Transverse colon (tissue), 4 donors: ENCODE results near the gene XPC. TPM values are rescaled to one million over a fixed set of nuclear protein-coding genes. Genes with fewer than 3 reads are reported as not detected.

Source experiments
- DNase-seq: peaks from one replicate; pipeline ENCODE4 v3.0.0-alpha.2; 2019
- H3K27ac ChIP-seq, 4 donors: fragments of 200-600 bp; sonication (generic); 2 replicates each; pipeline ENCODE4 v1.5.1; 2016 to 2018; ENCODE audit warnings: inconsistent platforms in 4 of 4
- H3K27me3 ChIP-seq: fragments of 200-600 bp; sonication (generic); 2 replicates; pipeline ENCODE4 v1.5.1; 2017; ENCODE audit warnings: inconsistent platforms
- H3K36me3 ChIP-seq, 4 donors: fragments of 200-600 bp; sonication (generic); 2 replicates each; pipeline ENCODE4 v1.5.1; 2017 to 2019; ENCODE audit warnings: inconsistent platforms in 4 of 4
- H3K4me1 ChIP-seq, 4 donors: fragments of 200-600 bp; sonication (generic); 2 replicates each; pipeline ENCODE4 v1.5.1; 2017 to 2020; ENCODE audit warnings: inconsistent platforms in 4 of 4
- H3K4me3 ChIP-seq, 4 donors: fragments of 200-600 bp; sonication (generic); 1 replicate in 1 of 4; 2 replicates in 3 of 4; pipeline versions ENCODE4 v1.5.1 to v1.6.1; 2017 to 2019; ENCODE audit warnings: inconsistent platforms in 4 of 4
- H3K9me3 ChIP-seq, 2 donors: fragments of 200-600 bp; sonication (generic); 2 replicates each; pipeline ENCODE4 v1.5.1; 2017 to 2019; ENCODE audit warnings: inconsistent platforms in 2 of 2
- EP300 ChIP-seq: sonication (generic); formaldehyde crosslinking; IDR thresholded peaks from one replicate; pipeline ENCODE4 v1.6.1; 2017; ENCODE audit warnings: antibody characterized with exemption, low read depth
- POLR2A ChIP-seq: fragments of 450-650 bp; IDR thresholded peaks from one replicate; pipeline ENCODE4 v1.6.1; 2016; ENCODE audit warnings: antibody characterized with exemption, mild to moderate bottlenecking, moderate library complexity
- POLR2AphosphoS5 ChIP-seq, 3 donors: sonication (generic); formaldehyde crosslinking; IDR thresholded peaks; one replicate each; pipeline ENCODE4 v1.6.1; 2016; ENCODE audit warnings: antibody characterized with exemption in 3 of 3
- WGBS, 2 donors: methylation state at CpG; one replicate each; pipeline ENCODE4 v1.1.5; 2018; ENCODE audit warnings: low coverage in 1 of 2; 5-methylcytosine and 5-hydroxymethylcytosine counted together
- in situ Hi-C, 4 donors: fragments of 200-750 bp; cut with MboI; loops; one replicate each; pipeline versions ENCODE4 v1.15.0 to v1.15.1; 2017; ENCODE audit warnings: low sequenced_read_pairs in 3 of 4, low pct_ligation_motif_present in 1 of 4, low pct_unique_long_range_greater_than_20kb in 1 of 4
- intact Hi-C: fragments of 100-400 bp; cut with DNase I; formaldehyde crosslinking; loops from one replicate; pipeline ENCODE4 v1.15.1; 2023; ENCODE audit warnings: low total_unique reads
- total RNA-seq, 4 donors: library from RNA; depleted of rRNA; stranded (reverse); fragments of >200 nt; gene quantifications; one replicate each; pipeline ENCODE4 v1.1.0, GENCODE V29; 2016
- TF ChIP-seq, protein P1 (sequence below), 5 experiments: fragments of 200-600 bp in 3 of 5; fragments of 450-650 bp in 2 of 5; sonication (generic) in 3 of 5; IDR thresholded peaks; 1 replicate in 2 of 5; 2 replicates in 3 of 5; pipeline ENCODE4 v1.5.1; 2016 to 2017; ENCODE audit warnings: antibody characterized with exemption in 5 of 5, inconsistent platforms in 3 of 5, mild to moderate bottlenecking in 2 of 5, moderate library complexity in 1 of 5

The XPC gene
- total RNA-seq, 4 donors from 2014 or later: 30.7 to 287 (median 46.6) TPM

DNA sequence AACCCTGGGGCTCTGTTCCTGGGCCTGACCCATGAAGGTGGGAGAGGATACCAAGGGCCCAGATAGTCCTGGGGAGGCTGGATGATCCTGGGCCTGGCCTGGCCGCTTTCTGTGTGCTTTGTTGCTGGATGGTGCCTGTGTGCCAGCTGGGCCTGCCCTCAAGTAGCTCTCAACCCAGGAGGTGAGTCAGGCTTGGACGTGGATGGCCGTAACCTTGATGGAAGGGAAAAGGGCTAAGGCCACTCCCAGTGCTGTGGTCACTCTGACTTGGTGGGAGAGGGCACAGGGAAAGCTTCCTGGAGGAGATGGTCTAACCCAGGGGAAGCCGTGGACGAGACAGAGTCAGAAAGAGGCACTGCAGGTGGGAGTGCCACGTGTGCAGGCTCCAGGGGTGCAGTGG lies 44.1 kb downstream of the XPC start:
- WGBS, 2 donors: 98% methylated on average over 6 of the region's 6 CpGs; no CpG with 5 or more reads in 1 of the 2 donors
- TF ChIP-seq POLR2AphosphoS5 (IDR thresholded peaks at IDR 0.05) (no peak), EP300 (no peak)
- TF ChIP-seq, protein P1, sequence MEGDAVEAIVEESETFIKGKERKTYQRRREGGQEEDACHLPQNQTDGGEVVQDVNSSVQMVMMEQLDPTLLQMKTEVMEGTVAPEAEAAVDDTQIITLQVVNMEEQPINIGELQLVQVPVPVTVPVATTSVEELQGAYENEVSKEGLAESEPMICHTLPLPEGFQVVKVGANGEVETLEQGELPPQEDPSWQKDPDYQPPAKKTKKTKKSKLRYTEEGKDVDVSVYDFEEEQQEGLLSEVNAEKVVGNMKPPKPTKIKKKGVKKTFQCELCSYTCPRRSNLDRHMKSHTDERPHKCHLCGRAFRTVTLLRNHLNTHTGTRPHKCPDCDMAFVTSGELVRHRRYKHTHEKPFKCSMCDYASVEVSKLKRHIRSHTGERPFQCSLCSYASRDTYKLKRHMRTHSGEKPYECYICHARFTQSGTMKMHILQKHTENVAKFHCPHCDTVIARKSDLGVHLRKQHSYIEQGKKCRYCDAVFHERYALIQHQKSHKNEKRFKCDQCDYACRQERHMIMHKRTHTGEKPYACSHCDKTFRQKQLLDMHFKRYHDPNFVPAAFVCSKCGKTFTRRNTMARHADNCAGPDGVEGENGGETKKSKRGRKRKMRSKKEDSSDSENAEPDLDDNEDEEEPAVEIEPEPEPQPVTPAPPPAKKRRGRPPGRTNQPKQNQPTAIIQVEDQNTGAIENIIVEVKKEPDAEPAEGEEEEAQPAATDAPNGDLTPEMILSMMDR (IDR thresholded peaks at IDR 0.05): no peak
- H3K27ac ChIP-seq: no peak overlapping the region
- intact Hi-C loops: no loop called here
- H3K9me3 ChIP-seq: no peaks in the 10 kb centered on the region
- no peaks in the 10 kb centered on the region for H3K27me3 ChIP-seq
- peaks cover 0 to 62% (median 23%) of the 10 kb centered on the region in 4 donors for H3K36me3 ChIP-seq
- in situ Hi-C loops: no loop called here
- no peak for DNase-seq
- peaks cover 0 to 19% (median 6%) of the 10 kb centered on the region in 4 donors for H3K4me1 ChIP-seq
- no peak overlapping the region for H3K4me3 ChIP-seq

DNA sequence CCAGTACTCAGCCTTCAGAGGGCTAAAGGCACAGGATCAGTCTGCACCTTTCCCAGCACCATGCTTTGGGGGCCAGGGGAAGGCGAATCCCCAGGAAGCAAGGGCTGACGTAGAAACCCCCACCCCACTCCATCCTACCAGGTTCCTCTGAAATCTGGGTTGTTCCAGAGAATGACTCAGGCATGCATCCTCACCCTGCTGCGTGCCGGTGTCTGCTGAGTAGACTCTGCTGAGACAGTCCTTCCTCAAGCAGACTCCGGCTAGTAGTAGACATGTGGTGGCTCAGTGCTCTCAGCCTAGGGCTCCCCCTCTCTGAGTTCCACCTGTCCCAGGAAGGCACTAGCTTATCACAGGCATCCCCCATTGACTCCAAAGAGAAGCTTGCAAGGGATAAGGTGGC lies 44.5 kb downstream of the XPC start:
- no peak for DNase-seq
- WGBS, 2 donors: 100% methylated on average over 5 of the region's 5 CpGs; no CpG with 5 or more reads in 1 of the 2 donors
- Histone ChIP-seq H3K4me1 (peaks cover 0 to 19% (median 6%) of the 10 kb centered on the region in 4 donors), H3K27me3 (no peaks in the 10 kb centered on the region), H3K36me3 (peaks cover 0 to 63% (median 23%) of the 10 kb centered on the region in 4 donors), H3K9me3 (no peaks in the 10 kb centered on the region), H3K27ac (peak overlapping the region in 3 of 4 donors; percentile 18 to 55 (median 54)), H3K4me3 (no peak overlapping the region)
- in situ Hi-C loops (no loop called here), intact Hi-C loops (no loop called here)
- TF ChIP-seq, protein P1 (IDR thresholded peaks at IDR 0.05): no peak
- TF ChIP-seq POLR2AphosphoS5 (IDR thresholded peaks at IDR 0.05) (no peak), EP300 (no peak), POLR2A (no peak)

DNA sequence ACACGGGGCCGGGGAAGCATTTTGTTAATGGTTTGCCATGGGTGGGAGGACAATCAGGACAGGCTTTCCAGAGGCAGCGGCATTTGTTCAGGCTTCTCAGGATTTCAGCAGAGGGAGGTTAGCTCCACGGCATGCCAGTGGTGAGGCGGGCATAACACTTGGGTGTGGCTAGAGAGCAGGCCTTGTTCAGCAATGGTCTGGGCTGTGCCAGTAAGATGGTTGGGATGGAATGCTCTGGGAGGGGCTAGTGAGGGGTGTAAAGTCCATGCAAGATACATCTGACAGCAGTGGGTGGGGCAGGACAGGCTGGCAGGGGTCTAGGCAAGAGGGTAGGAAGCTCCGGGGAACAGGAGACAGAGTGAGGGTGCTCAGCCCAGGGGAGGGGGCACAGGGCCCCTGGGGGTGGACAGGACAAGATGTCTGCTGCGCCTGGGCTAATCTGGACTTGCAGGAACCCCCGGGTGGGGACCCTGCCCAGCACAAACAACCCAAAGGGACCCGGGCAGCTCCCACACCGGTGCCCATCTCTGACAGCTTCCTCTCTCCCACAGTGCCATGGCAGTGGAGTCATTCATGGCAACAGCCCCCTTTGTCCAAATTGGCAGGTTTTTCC lies 45.1 kb downstream of the XPC start:
- Histone ChIP-seq H3K9me3 (no peaks in the 10 kb centered on the region), H3K4me3 (no peak overlapping the region), H3K27me3 (no peaks in the 10 kb centered on the region), H3K27ac (peak overlapping the region; percentile 4 to 55 (median 36)), H3K36me3 (peaks cover 0 to 63% (median 23%) of the 10 kb centered on the region in 4 donors), H3K4me1 (peaks cover 0 to 19% (median 6%) of the 10 kb centered on the region in 4 donors)
- intact Hi-C loops (no loop called here), in situ Hi-C loops (no loop called here)
- WGBS, 2 donors: 60% methylated on average over 3 to 7 of the region's 10 CpGs
- TF ChIP-seq, protein P1 (IDR thresholded peaks at IDR 0.05): no peak
- TF ChIP-seq POLR2A: peak; percentile 21
- peak in 2 of 3 donors; percentile 33 to 40 for TF ChIP-seq POLR2AphosphoS5 (IDR thresholded peaks at IDR 0.05)
- no peak for TF ChIP-seq EP300
- peak; percentile 78 for DNase-seq

DNA sequence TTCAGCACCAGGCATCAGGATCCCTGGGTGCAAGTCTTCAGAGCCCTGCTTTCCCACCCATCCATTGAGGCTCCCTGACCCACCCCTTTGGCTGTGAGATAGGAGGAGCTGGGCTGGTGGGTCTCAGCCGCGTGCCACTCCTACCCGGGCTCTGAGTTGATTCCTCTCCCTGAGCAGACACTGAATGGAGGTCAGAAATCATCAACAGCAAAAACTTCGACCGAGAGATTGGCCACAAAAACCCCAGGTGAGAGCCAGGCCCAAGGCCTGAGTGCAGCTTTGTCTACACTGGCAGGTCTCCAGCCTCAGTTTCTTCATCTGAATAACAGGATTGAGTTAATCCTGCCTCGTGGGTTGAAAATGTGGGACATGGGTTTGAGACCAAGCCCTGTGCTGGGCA lies 45.7 kb downstream of the XPC start:
- H3K27me3 ChIP-seq: no peaks in the 10 kb centered on the region
- H3K4me3 ChIP-seq: no peak overlapping the region
- intact Hi-C loops: no loop called here
- TF ChIP-seq POLR2AphosphoS5 (IDR thresholded peaks at IDR 0.05) (no peak), EP300 (no peak)
- DNase-seq: no peak
- H3K9me3 ChIP-seq: no peaks in the 10 kb centered on the region
- peaks cover 0 to 20% (median 7%) of the 10 kb centered on the region in 4 donors for H3K4me1 ChIP-seq
- WGBS, 2 donors: 57% methylated on average over 4 of the region's 6 CpGs; no CpG with 5 or more reads in 1 of the 2 donors
- in situ Hi-C loops: no loop called here
- H3K36me3 ChIP-seq: peaks cover 0 to 63% (median 23%) of the 10 kb centered on the region in 4 donors
- peak overlapping the region in 2 of 4 donors; percentile 43 to 51 for H3K27ac ChIP-seq
